H1 (cell line): ENCODE measurements around the gene ONECUT2. TPM values are rescaled to one million over a fixed set of nuclear protein-coding genes. Genes with fewer than 3 reads are reported as not detected.

ENCODE experiments used
- CTCF ChIA-PET: fragments of 300-600 bp; sonication (Branson Sonifier 250); formaldehyde crosslinking; loops from one replicate; lab custom pipeline; 2021; ENCODE audit not compliant: partially characterized antibody; lab: Charles Lee
- POLR2A ChIA-PET: fragments of 300-600 bp; sonication (Branson Sonifier 250); formaldehyde crosslinking; loops from one replicate; lab custom pipeline; 2021; ENCODE audit warnings: inconsistent platforms; ENCODE audit not compliant: partially characterized antibody; lab: Charles Lee
- DNase-seq, 2 experiments: peaks; one replicate each; pipeline versions ENCODE4 v3.0.0 to v3.0.0-alpha.2; 2010 to 2022; ENCODE audit warnings: low spot score in 2 of 2, low read depth in 1 of 2, mixed read lengths in 1 of 2
- FAIRE-seq: peaks from 2 replicates; lab custom pipeline; 2011; peaks lifted over from hg19 to GRCh38; lab: Jason Lieb, UNC
- H2AFZ ChIP-seq: 2 replicates; pipeline ENCODE4 v1.8.1; 2012; ENCODE audit warnings: low read length, inconsistent platforms
- H2AK5ac ChIP-seq: 2 replicates; pipeline ENCODE4 v1.6.1; 2013; ENCODE audit warnings: low read depth, low read length
- H2BK120ac ChIP-seq: replicated peaks from 2 replicates; pipeline ENCODE3; 2013; ENCODE audit warnings: low read depth, low read length, inconsistent platforms
- H2BK12ac ChIP-seq: 2 replicates; pipeline ENCODE4 v1.6.1; 2013; ENCODE audit warnings: low read depth, low read length
- H2BK15ac ChIP-seq: 2 replicates; pipeline ENCODE4 v1.6.1; 2013; ENCODE audit warnings: low read length
- H2BK20ac ChIP-seq: 2 replicates; pipeline ENCODE4 v1.6.1; 2013; ENCODE audit warnings: low read length
- H2BK5ac ChIP-seq: 2 replicates; pipeline ENCODE4 v1.6.1; 2013; ENCODE audit warnings: low read depth, low read length
- H3K14ac ChIP-seq: 2 replicates; pipeline ENCODE4 v1.6.1; 2013; ENCODE audit warnings: inconsistent platforms; ENCODE audit not compliant: insufficient read length
- H3K18ac ChIP-seq: 2 replicates; pipeline ENCODE4 v1.6.1; 2013; ENCODE audit warnings: low read length; ENCODE audit errors: extremely low read depth
- H3K23ac ChIP-seq: 2 replicates; pipeline ENCODE4 v1.6.1; 2013; ENCODE audit warnings: inconsistent platforms; ENCODE audit not compliant: insufficient read length
- H3K23me2 ChIP-seq: 2 replicates; pipeline ENCODE4 v1.6.1; 2013; ENCODE audit warnings: low read depth, low read length
- H3K27ac ChIP-seq: 2 replicates; pipeline ENCODE4 v1.6.1; 2011; ENCODE audit warnings: low read depth, low read length, inconsistent platforms
- H3K27me3 ChIP-seq, 4 experiments: replicated peaks in 1 of 4; 1 replicate in 1 of 4; 2 replicates in 3 of 4; pipeline versions ENCODE4 v1.6.1 to v1.8.1; 2011 to 2013; ENCODE audit warnings: low read length in 3 of 4, mild to moderate bottlenecking in 3 of 4, inconsistent platforms in 2 of 4, mixed read lengths in 2 of 4, moderate library complexity in 1 of 4; ENCODE audit not compliant: control insufficient read depth in 3 of 4, insufficient read depth in 3 of 4; ENCODE audit errors: extremely low read depth in 1 of 4
- H3K36me3 ChIP-seq, 4 experiments: 2 replicates each; pipeline versions ENCODE4 v1.6.1 to v1.8.1; 2011 to 2013; ENCODE audit warnings: mild to moderate bottlenecking in 4 of 4, low read length in 3 of 4, moderate library complexity in 2 of 4, control low read depth in 1 of 4, inconsistent platforms in 1 of 4; ENCODE audit not compliant: insufficient read depth in 4 of 4, control insufficient read depth in 2 of 4
- H3K4ac ChIP-seq: replicated peaks from 2 replicates; pipeline ENCODE3; 2013; ENCODE audit warnings: low read length, low read depth, mixed read lengths, inconsistent platforms; ENCODE audit not compliant: insufficient read length
- H3K4me1 ChIP-seq, 4 experiments: replicated peaks in 1 of 4; 1 replicate in 1 of 4; 2 replicates in 3 of 4; pipeline versions ENCODE4 v1.6.1 to v1.8.1; 2011 to 2013; ENCODE audit warnings: low read length in 3 of 4, inconsistent platforms in 2 of 4, mixed read lengths in 1 of 4; ENCODE audit not compliant: insufficient read depth in 4 of 4, control insufficient read depth in 3 of 4
- H3K4me2 ChIP-seq, 2 experiments: 2 replicates each; pipeline versions ENCODE4 v1.6.1 to v1.8.1; 2011 to 2013; ENCODE audit warnings: low read depth in 2 of 2, low read length in 2 of 2, control low read depth in 1 of 2, inconsistent platforms in 1 of 2, mild to moderate bottlenecking in 1 of 2; ENCODE audit not compliant: insufficient read depth in 1 of 2
- H3K4me3 ChIP-seq, 4 experiments: fragments of 200-600, 300-600 bp in 1 of 4; sonication (generic), shearing (Covaris generic), sonication (Bioruptor Twin) in 1 of 4; 2 replicates each; pipeline versions ENCODE4 v1.5.1 to v1.8.1; 2011 to 2016; ENCODE audit warnings: low read length in 4 of 4, low read depth in 3 of 4, control low read depth in 2 of 4, inconsistent platforms in 2 of 4, mild to moderate bottlenecking in 2 of 4, mixed read lengths in 1 of 4, moderate library complexity in 1 of 4; ENCODE audit not compliant: insufficient read depth in 2 of 4; ENCODE audit errors: extremely low read depth in 1 of 4
- H3K56ac ChIP-seq: replicated peaks from 2 replicates; pipeline ENCODE3; 2013; ENCODE audit warnings: low read depth, mild to moderate bottlenecking, mixed read lengths, low read length, inconsistent platforms; ENCODE audit not compliant: insufficient read length
- H3K79me1 ChIP-seq: 2 replicates; pipeline ENCODE4 v1.6.1; 2013; ENCODE audit warnings: low read depth, low read length, control low read depth
- H3K79me2 ChIP-seq, 2 experiments: 2 replicates each; pipeline versions ENCODE4 v1.6.1 to v1.8.1; 2012 to 2013; ENCODE audit warnings: low read length in 2 of 2, mild to moderate bottlenecking in 2 of 2, inconsistent platforms in 1 of 2; ENCODE audit not compliant: insufficient read depth in 2 of 2, control insufficient read depth in 1 of 2
- H3K9ac ChIP-seq, 4 experiments: replicated peaks in 1 of 4; 1 replicate in 1 of 4; 2 replicates in 3 of 4; pipeline versions ENCODE4 v1.6.1 to v1.8.1; 2011 to 2013; ENCODE audit warnings: low read depth in 3 of 4, low read length in 3 of 4, control low read depth in 2 of 4, mild to moderate bottlenecking in 2 of 4, moderate library complexity in 2 of 4, inconsistent platforms in 1 of 4; ENCODE audit errors: extremely low read depth in 1 of 4
- H3K9me3 ChIP-seq, 2 experiments: 2 replicates each; pipeline versions ENCODE4 v1.6.1 to v1.8.1; 2012 to 2013; ENCODE audit warnings: mild to moderate bottlenecking in 2 of 2, moderate library complexity in 2 of 2, control low read depth in 1 of 2, inconsistent platforms in 1 of 2, low read depth in 1 of 2, low read length in 1 of 2, mixed read lengths in 1 of 2; ENCODE audit not compliant: insufficient read depth in 2 of 2
- H4K20me1 ChIP-seq, 2 experiments: replicated peaks in 1 of 2; 2 replicates each; pipeline versions ENCODE3 to v1.8.1; 2011 to 2013; ENCODE audit warnings: inconsistent platforms in 2 of 2, low read length in 2 of 2, mild to moderate bottlenecking in 1 of 2; ENCODE audit not compliant: insufficient read depth in 2 of 2, control insufficient read depth in 1 of 2
- H4K5ac ChIP-seq: 2 replicates; pipeline ENCODE4 v1.6.1; 2013; ENCODE audit warnings: low read length, low read depth, mixed read lengths, inconsistent platforms; ENCODE audit not compliant: insufficient read length
- H4K8ac ChIP-seq: 2 replicates; pipeline ENCODE4 v1.8.0; 2013; ENCODE audit warnings: mild to moderate bottlenecking, moderate library complexity, low read length, inconsistent platforms; ENCODE audit not compliant: insufficient read depth; ENCODE audit errors: extremely low read depth
- H4K91ac ChIP-seq: replicated peaks from 2 replicates; pipeline ENCODE3; 2013; ENCODE audit warnings: low read length, mixed read lengths, inconsistent platforms; ENCODE audit not compliant: insufficient read length
- JUN ChIP-seq: IDR thresholded peaks from 2 replicates; pipeline ENCODE4 v1.6.1; 2011; ENCODE audit warnings: low read depth, mild to moderate bottlenecking, improper control_type of control experiment, low read length
- RXRA ChIP-seq: IDR thresholded peaks from 2 replicates; pipeline ENCODE4 v1.6.1; 2011; ENCODE audit warnings: low read depth, mild to moderate bottlenecking, low read length, moderate library complexity; ENCODE audit not compliant: insufficient read depth
- WGBS, 2 experiments: shearing (Covaris generic) in 1 of 2; methylation state at CpG; one replicate each; pipeline versions ENCODE4 v1.1.6 to v1.1.7; 2013 to 2015; ENCODE audit warnings: low lambda C conversion rate in 2 of 2, mixed read lengths in 2 of 2, inconsistent platforms in 1 of 2, low coverage in 1 of 2, missing lambda C conversion rate in 1 of 2; ENCODE audit not compliant: insufficient replicate concordance in 2 of 2, insufficient coverage in 1 of 2, insufficient read length in 1 of 2; ENCODE audit errors: extremely low coverage in 1 of 2, missing lambda C conversion rate in 1 of 2; 5-methylcytosine and 5-hydroxymethylcytosine counted together
- polyA plus RNA-seq, 7 experiments: library from polyadenylated mRNA; depleted of rRNA in 3 of 7; stranded (reverse) in 5 of 7; unstranded in 2 of 7; fragments of >200 nt in 5 of 7; fragments of 200-250 nt in 2 of 7; gene quantifications; 1 replicate in 5 of 7; 2 replicates in 1 of 7; 4 replicates in 1 of 7; pipeline versions ENCODE4 v1.2.1 to v1.2.3, GENCODE V29; 2011 to 2013; ENCODE audit warnings: missing spikeins in 2 of 7, mixed read lengths in 2 of 7
- total RNA-seq: library from RNA; stranded (reverse); fragmentation: NEBNext Ultra II Directional; extraction: Animal tissue kit (Norgen Biotek cat#: 25700); gene quantifications from 2 replicates; pipeline ENCODE4 v1.2.1, GENCODE V29; 2021

The ONECUT2 gene
- total and polyA plus RNA-seq, 2 of the 8 experiments (the other 6 are each of a cell fraction or from before 2014, with no cell fraction given), result 0.38 to 1.9 TPM

GRCh38 chr18:57516056-57516455 lies 80.9 kb downstream of the ONECUT2 start:
- Histone ChIP-seq H3K9ac (no peak overlapping the region), H3K4me3 (no peak overlapping the region), H3K23ac (no peak overlapping the region), H3K36me3 (no peaks in the 10 kb centered on the region), H2BK15ac (no peak overlapping the region), H2BK12ac (no peak overlapping the region), H4K5ac (no peak overlapping the region), H3K9me3 (no peaks in the 10 kb centered on the region), H3K27ac (no peak overlapping the region), H2BK20ac (no peak overlapping the region), H3K56ac (no peak overlapping the region), H3K18ac (no peak overlapping the region), H4K8ac (no peak overlapping the region), H3K79me1 (no peaks in the 10 kb centered on the region), H2AFZ (no peak overlapping the region), H2BK120ac (no peak overlapping the region), H3K14ac (no peak overlapping the region), H4K20me1 (no peaks in the 10 kb centered on the region), H2BK5ac (no peak overlapping the region), H3K4me1 (no peaks in the 10 kb centered on the region), H3K4ac (no peak overlapping the region), H3K23me2 (no peaks in the 10 kb centered on the region), H3K27me3 (no peaks in the 10 kb centered on the region), H4K91ac (no peak overlapping the region), H3K79me2 (no peaks in the 10 kb centered on the region), H2AK5ac (no peak overlapping the region), H3K4me2 (no peak overlapping the region)
- CTCF ChIA-PET, result interaction anchor here (1.1 kb wide), 2 partner anchors 8 to 69 kb away, joined by 3 read pairs; no protein-coding TSS in a partner anchor
- POLR2A ChIA-PET, result no interaction called here
- DNase-seq (no peak), FAIRE-seq (no peak)
- no peak for TF ChIP-seq JUN
- no peak for TF ChIP-seq RXRA
- 92% methylated on average over 6 of the region's 6 CpGs; no CpG with 5 or more reads in 1 of the 2 experiments for WGBS, 2 experiments
